Measurements from ENCODE around the gene NDUFA11.
"Not testable (repeated sequence)": the region's sequence is repeated elsewhere in the genome, so short reads cannot be mapped to it uniquely, and the experiment has no call there.

Gene NDUFA11

DNA sequence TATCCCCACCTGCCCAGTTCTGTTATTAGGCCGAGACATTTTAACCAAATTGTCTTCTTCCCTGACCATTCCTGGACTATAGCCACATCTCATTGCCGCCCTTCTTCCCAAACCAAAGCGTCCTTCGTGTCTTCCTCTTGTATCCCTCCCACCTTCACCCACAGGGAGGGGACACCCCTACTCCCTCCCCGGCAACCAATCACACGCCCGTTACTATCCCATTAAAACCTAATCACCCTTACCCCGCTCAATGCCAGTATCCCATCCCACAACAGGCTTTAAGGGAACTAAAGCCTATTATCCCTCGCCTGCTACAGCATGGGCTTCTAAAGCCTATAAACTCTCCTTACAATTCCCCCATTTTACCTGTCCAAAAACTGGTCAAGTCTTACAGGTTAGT is 48.4 kb downstream of the NDUFA11 start:
- POLR2A ChIA-PET, CTCF ChIA-PET: not testable (repeated sequence)
- TF ChIP-seq EGR2 (tag by site-specific recombination; IDR thresholded peaks at IDR 0.05; ENCODE audit: low read depth), result peak; percentile 24; the same call in 1 of the 2 replicates

DNA sequence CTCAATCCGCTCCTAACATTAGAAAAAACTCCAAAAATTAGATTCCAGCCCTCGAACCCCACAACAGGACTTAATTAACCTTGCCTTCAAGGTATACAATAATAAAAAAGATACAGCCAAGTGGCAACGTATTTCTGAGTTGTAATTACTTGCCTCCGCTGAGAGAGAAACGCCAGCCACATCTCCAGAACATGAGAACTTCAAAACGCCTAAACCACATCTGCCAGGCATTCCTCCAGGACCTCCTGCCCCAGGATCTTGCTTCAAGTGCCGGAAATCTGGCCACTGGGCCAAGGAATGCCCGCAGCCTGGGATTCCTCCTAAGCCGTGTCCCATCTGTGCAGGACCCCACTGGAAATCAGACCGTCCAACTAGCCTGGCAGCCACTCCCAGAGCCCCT is 49.5 kb downstream of the NDUFA11 start:
- H3K27ac ChIP-seq (ENCODE audit: extremely low read depth, low read depth, low read length); H3K4me3 ChIP-seq (ENCODE audit: low read depth, low read length); H3K9me3 ChIP-seq (ENCODE audit: control insufficient read depth, insufficient read depth, low read depth, low read length); CTCF ChIA-PET; H3K36me3 ChIP-seq (ENCODE audit: control insufficient read depth in 2 of 2, insufficient read depth in 1 of 2, low read length in 2 of 2); H3K4me1 ChIP-seq (ENCODE audit: control insufficient read depth, insufficient read depth, low read length); POLR2A ChIA-PET: not testable (repeated sequence)

More for the DNA sequence above, 48.4 kb downstream of the NDUFA11 start:
- not testable (repeated sequence) for H3K4me1 ChIP-seq (ENCODE audit: control insufficient read depth, insufficient read depth, low read length); H3K36me3 ChIP-seq (ENCODE audit: control insufficient read depth in 2 of 2, insufficient read depth in 1 of 2, low read length in 2 of 2); H3K9me3 ChIP-seq (ENCODE audit: control insufficient read depth, insufficient read depth, low read depth, low read length); H3K27ac ChIP-seq (ENCODE audit: extremely low read depth, low read depth, low read length); H3K4me3 ChIP-seq (ENCODE audit: low read depth, low read length)

DNA sequence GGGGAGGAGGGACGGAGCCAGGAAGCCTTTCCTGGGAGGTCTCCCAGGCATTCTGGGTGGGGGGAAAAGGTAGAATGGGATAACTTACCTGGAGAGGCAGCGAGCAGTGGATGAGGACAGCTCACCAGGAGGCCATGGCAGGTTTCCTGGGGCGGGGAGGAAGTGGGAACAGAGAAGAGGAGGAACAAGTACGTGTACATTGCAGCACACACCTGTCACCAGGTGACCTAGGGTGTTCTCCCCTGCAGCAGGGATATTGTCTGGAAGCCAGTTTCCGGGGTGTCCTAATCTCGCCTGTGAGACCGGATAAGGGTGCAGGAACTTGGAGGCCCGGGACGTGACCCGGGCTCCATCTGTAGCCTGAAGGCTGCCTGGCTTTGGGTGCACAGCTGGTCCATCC is 52.3 kb downstream of the NDUFA11 start, which contains the start of gene FUT3:
FUT3 (minus strand) TSS at position 148 of the 400 bp plus-strand sequence.
- Histone ChIP-seq H3K27ac (ENCODE audit: extremely low read depth, low read depth, low read length) (no peak within 1 kb of the TSS), H3K9me3 (ENCODE audit: control insufficient read depth, insufficient read depth, low read depth, low read length) (no peaks in the 10 kb centered on the region), H3K4me1 (ENCODE audit: control insufficient read depth, insufficient read depth, low read length) (no peaks in the 10 kb centered on the region), H3K4me3 (ENCODE audit: low read depth, low read length) (no peak within 1 kb of the TSS), H3K36me3 (ENCODE audit: control insufficient read depth in 2 of 2, insufficient read depth in 1 of 2, low read length in 2 of 2) (no peaks in the 10 kb centered on the region)
- ChIA-PET CTCF (interaction anchor here (0.6 kb wide), 1 partner anchor 665 kb away, joined by 3 read pairs; no protein-coding TSS in a partner anchor), POLR2A (no interaction called here)
- TF ChIP-seq, protein P1, sequence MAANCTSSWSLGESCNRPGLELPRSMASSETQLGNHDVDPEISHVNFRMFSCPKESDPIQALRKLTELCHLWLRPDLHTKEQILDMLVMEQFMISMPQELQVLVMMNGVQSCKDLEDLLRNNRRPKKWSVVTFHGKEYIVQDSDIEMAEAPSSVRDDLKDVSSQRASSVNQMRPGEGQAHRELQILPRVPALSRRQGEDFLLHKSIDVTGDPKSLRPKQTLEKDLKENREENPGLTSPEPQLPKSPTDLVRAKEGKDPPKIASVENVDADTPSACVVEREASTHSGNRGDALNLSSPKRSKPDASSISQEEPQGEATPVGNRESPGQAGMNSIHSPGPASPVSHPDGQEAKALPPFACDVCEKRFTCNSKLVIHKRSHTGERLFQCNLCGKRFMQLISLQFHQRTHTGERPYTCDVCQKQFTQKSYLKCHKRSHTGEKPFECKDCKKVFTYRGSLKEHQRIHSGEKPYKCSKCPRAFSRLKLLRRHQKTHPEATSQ (tag by site-specific recombination; IDR thresholded peaks at IDR 0.05), result no peak
- TF ChIP-seq ZNF544 (tag by site-specific recombination; IDR thresholded peaks at IDR 0.05), result no peak
- no peak for TF ChIP-seq GFI1B (tag by site-specific recombination; IDR thresholded peaks at IDR 0.05)
- no peak for TF ChIP-seq ZNF529 (tag by site-specific recombination; IDR thresholded peaks at IDR 0.05; ENCODE audit: insufficient replicate concordance)
- TF ChIP-seq ZNF561 (tag by site-specific recombination; IDR thresholded peaks at IDR 0.05; ENCODE audit: borderline replicate concordance), result no peak
- TF ChIP-seq ZNF548 (tag by site-specific recombination; IDR thresholded peaks at IDR 0.05), result no peak
- TF ChIP-seq ZNF670 (tag by site-specific recombination; IDR thresholded peaks at IDR 0.05; ENCODE audit: low read depth), result no peak
- TF ChIP-seq SP3 (tag by site-specific recombination; IDR thresholded peaks at IDR 0.05), result no peak
- TF ChIP-seq ZNF776 (tag by site-specific recombination; IDR thresholded peaks at IDR 0.05; ENCODE audit: borderline replicate concordance), result no peak
- TF ChIP-seq, protein P2, sequence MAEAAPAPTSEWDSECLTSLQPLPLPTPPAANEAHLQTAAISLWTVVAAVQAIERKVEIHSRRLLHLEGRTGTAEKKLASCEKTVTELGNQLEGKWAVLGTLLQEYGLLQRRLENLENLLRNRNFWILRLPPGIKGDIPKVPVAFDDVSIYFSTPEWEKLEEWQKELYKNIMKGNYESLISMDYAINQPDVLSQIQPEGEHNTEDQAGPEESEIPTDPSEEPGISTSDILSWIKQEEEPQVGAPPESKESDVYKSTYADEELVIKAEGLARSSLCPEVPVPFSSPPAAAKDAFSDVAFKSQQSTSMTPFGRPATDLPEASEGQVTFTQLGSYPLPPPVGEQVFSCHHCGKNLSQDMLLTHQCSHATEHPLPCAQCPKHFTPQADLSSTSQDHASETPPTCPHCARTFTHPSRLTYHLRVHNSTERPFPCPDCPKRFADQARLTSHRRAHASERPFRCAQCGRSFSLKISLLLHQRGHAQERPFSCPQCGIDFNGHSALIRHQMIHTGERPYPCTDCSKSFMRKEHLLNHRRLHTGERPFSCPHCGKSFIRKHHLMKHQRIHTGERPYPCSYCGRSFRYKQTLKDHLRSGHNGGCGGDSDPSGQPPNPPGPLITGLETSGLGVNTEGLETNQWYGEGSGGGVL (tag by site-specific recombination; IDR thresholded peaks at IDR 0.05), result no peak
- no peak for TF ChIP-seq ZFHX2 (tag by site-specific recombination; conservative IDR thresholded peaks at IDR 0.05)
- TF ChIP-seq ZNF138 (tag by site-specific recombination; IDR thresholded peaks at IDR 0.05; ENCODE audit: borderline replicate concordance), result no peak
- TF ChIP-seq FEZF1 (tag by site-specific recombination; IDR thresholded peaks at IDR 0.05), result no peak
- TF ChIP-seq ZIC2 (tag by site-specific recombination; IDR thresholded peaks at IDR 0.05), result no peak
- TF ChIP-seq, protein P3, sequence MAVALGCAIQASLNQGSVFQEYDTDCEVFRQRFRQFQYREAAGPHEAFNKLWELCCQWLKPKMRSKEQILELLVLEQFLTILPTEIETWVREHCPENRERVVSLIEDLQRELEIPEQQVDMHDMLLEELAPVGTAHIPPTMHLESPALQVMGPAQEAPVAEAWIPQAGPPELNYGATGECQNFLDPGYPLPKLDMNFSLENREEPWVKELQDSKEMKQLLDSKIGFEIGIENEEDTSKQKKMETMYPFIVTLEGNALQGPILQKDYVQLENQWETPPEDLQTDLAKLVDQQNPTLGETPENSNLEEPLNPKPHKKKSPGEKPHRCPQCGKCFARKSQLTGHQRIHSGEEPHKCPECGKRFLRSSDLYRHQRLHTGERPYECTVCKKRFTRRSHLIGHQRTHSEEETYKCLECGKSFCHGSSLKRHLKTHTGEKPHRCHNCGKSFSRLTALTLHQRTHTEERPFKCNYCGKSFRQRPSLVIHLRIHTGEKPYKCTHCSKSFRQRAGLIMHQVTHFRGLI (tag by site-specific recombination; IDR thresholded peaks at IDR 0.05), result no peak
- no peak for TF ChIP-seq ZNF747 (tag by site-specific recombination; IDR thresholded peaks at IDR 0.05)
- no peak for TF ChIP-seq ZNF239 (tag by site-specific recombination; IDR thresholded peaks at IDR 0.05)
- no peak for TF ChIP-seq ZBTB7A (tag by site-specific recombination; IDR thresholded peaks at IDR 0.05; ENCODE audit: low read depth)
